ENCODE measurements around the gene CITED2.

CITED2 gene

GRCh38 chr6:139381216-139381865 is 6.9 kb upstream of the CITED2 start:
- no peak for DNase-seq

GRCh38 chr6:139380611-139381010 is 6.2 kb upstream of the CITED2 start:
- no peak for DNase-seq

- no peak for DNase-seq
These were observed 5.7 kb upstream of the CITED2 start for GRCh38 chr6:139380168-139380567.

- DNase-seq: no peak
These were observed 4.5 kb upstream of the CITED2 start for GRCh38 chr6:139378882-139379341.

GRCh38 chr6:139378226-139378625 is 3.8 kb upstream of the CITED2 start:
- DNase-seq: no peak

- no peak for DNase-seq
These were observed 2.3 kb upstream of the CITED2 start for GRCh38 chr6:139376604-139377218.

- DNase-seq: no peak
These were observed 1.5 kb upstream of the CITED2 start for GRCh38 chr6:139376017-139376330.

- DNase-seq: peak; percentile 72
These were observed 973 bp upstream of the CITED2 start for GRCh38 chr6:139375226-139376016.

- peak; percentile 24 for DNase-seq
These were observed 506 bp downstream of the CITED2 start for GRCh38 chr6:139373928-139374356.

- DNase-seq: peak; percentile 60
These were observed 1.1 kb downstream of the CITED2 start for GRCh38 chr6:139373154-139373927.

GRCh38 chr6:139372326-139373153 is 1.9 kb downstream of the CITED2 start:
- no peak for DNase-seq

- no peak for DNase-seq
These were observed 2.8 kb downstream of the CITED2 start for GRCh38 chr6:139371421-139372203.

- no peak for DNase-seq
These were observed 3.5 kb downstream of the CITED2 start for GRCh38 chr6:139370999-139371345.

- no peak for DNase-seq
These were observed 4.0 kb downstream of the CITED2 start for GRCh38 chr6:139370283-139370998.

GRCh38 chr6:139369568-139370282 is 4.7 kb downstream of the CITED2 start:
- DNase-seq: no peak

GRCh38 chr6:139369068-139369467 is 5.4 kb downstream of the CITED2 start:
- no peak for DNase-seq

GRCh38 chr6:139368661-139369060 is 5.8 kb downstream of the CITED2 start:
- DNase-seq: no peak

- no peak for DNase-seq
These were observed 6.6 kb downstream of the CITED2 start for GRCh38 chr6:139367810-139368351.

GRCh38 chr6:139364982-139365379 is 9.5 kb downstream of the CITED2 start:
- DNase-seq: no peak
